Stimulated activated CD8-positive, alpha-beta memory T cell treated with anti-CD3 and anti-CD28 coated beads, Interleukin-15, amount 100 ng/mL, for 4 hours (primary cell): Measurements from ENCODE around the gene PMS2.
"Not testable (repeated sequence)": the region's sequence is repeated elsewhere in the genome, so short reads cannot be mapped to it uniquely, and the experiment has no call there.

Source experiments
- DNase-seq, 2 donors: peaks; one replicate each; pipeline ENCODE4 v3.0.0-alpha.2; 2020; ENCODE audit warnings: low read depth in 2 of 2

PMS2 gene

DNA sequence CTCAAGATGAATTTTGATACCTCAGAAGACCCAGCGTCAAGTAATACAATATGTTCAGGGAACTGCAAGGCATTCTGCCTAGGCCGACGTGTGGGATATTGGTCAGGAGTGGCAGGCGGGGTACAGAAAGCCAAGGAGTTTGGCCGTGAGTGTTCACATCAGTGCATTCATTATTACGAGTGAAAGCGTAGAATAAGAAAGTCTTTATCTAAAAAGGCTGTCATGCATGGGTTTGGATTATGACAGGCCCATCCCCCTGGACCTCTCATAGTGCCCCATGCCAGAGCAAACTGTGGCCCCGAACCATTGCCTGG, 7.8 kb upstream of the PMS2 start:
- no peak for DNase-seq

GRCh38 chr7:6015917-6016652, 7.2 kb upstream of the PMS2 start:
- no peak for DNase-seq

- DNase-seq = no peak
These were observed 3.7 kb upstream of the PMS2 start for GRCh38 chr7:6012355-6013104.

DNA sequence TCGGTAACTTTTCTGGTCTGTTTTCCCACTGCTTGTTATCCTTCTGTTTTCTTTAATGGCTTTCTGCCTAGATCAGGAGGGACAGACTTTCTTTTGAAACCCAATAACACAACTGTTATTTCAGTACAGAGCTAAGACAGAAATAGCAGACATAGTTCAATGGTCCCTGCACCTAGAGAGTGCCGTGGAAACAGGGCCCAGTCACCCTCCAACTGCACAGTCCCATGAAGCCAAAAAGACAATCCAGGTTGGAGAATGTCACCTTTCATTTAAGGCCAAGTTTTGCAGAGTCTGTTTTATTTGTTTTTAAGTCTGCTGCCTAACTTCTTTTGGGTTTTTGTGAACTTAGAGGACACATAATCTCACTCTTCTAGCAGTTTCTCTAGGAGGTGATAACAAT, 2.7 kb upstream of the PMS2 start:
- no peak for DNase-seq

DNA sequence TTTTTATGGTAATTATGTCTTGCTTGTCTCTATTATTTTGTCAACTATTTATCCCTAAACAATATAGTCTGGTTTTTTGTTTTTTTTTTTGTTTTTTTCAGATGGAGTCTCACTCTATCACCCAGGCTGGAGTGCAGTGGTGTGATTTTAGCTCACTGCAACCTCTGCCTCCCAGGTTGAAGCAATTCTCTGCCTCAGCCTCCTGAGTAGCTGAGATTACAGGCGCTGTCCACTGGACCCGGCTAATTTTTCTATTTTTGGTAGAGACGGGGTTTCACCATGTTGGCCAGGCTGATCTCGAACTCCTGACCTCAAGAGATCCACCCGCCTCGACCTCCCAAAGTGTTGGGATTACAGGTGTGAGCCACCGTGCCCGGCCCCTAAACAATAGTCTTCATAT, 1.5 kb upstream of the PMS2 start:
- not testable (repeated sequence) for DNase-seq

- DNase-seq = not testable (repeated sequence)
These were observed 836 bp downstream of the PMS2 start for GRCh38 chr7:6007835-6008590.

DNA sequence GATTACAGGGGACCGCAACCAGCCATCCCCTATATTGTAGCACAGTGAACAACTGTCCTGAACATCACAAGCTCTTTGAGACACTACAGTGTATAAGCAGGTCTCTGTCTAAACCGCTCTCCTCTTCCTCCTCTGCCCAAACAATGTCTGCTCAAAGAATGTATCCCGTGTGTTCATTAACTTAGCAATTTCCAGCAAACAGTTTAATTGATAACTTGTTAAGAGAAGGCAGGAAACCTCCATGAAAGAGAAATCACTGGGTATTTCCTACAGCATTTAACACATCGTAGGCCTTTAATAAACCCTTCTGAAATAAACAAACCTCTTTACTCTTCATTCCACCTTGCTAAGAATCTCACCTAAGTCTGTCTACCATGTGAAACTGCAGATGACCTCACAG, 1.5 kb downstream of the PMS2 start:
- no peak for DNase-seq

- peak in 1 of 2 donors; percentile 15 for DNase-seq
These were observed 11.5 kb downstream of the PMS2 start for GRCh38 chr7:5997210-5997808.

DNA sequence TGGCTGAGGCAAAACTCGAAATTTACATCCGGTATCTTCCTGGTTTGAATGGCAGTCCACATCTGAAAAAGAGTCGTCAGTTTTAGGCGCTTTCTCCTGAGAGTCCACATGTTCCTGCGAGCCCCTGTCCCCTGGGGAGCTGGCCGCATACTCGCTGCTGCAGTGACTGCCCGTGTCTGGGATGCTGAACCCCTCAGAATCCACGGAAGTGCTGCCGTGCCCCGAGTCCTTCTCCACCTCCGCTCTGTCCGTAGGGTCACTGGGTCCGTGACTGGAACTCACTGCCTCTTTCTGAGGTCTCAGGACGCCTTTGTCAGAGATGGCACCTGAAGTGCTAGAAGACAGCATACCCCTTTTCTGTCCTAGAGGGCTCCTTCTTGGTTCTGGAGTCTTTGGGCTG, 21.8 kb downstream of the PMS2 start:
- not testable (repeated sequence) for DNase-seq

- not testable (repeated sequence) for DNase-seq
These were observed 29.1 kb downstream of the PMS2 start for GRCh38 chr7:5979680-5980314.

DNA sequence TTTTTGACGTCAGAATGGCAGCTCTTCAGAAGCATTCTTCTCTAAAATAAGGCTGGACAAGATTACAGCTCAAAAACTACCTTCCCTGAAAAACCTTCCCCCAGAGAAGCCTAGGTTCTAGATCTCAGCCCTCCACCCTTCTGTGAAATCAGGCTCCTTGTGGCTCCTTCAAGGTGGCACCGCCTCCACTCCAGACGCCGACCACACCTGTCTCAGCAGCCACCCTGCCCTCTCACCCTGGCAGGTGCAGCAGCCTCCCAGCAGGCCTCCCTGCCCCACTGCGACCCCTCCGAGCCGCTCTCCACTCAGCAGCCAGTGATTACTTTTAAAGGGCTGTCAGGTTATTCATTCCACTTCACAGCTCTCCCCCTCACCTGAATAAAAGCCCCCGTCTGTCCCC, 35.3 kb downstream of the PMS2 start:
- not testable (repeated sequence) for DNase-seq

DNA sequence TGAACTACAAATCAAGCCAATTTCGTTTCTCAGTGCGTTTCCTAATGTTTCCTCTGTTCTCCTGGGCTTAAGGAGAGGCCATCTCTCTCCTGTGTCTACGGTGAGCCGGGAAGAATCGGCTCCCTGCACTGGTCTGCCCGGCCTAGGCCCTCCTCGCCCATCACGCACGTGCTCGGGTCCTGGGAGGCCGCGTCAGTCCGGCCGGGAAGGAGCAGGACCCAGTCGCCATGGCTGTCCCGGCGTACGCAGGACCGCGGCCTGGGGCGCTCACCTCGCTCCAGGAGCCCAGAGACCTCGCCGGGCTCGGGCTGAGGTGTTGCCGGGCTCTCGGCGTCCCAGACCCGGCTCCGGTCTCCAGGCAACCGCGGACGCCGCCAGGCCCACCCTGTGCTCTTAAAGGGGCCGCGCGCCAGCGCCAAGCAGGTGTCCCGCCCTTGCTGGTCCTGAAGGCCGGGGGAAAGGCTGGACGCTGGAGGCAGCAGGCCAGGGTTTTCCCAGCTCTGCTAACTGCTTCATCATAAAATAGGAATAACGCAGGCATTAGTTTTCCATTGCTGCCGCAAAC, 38.4 kb downstream of the PMS2 start, which contains the start of gene RSPH10B:
TSS of gene RSPH10B (minus strand) at position 343 of the 565 bp plus-strand sequence. CDS start 3,573 bp downstream, outside the sequence.
- DNase-seq = not testable (repeated sequence)

DNA sequence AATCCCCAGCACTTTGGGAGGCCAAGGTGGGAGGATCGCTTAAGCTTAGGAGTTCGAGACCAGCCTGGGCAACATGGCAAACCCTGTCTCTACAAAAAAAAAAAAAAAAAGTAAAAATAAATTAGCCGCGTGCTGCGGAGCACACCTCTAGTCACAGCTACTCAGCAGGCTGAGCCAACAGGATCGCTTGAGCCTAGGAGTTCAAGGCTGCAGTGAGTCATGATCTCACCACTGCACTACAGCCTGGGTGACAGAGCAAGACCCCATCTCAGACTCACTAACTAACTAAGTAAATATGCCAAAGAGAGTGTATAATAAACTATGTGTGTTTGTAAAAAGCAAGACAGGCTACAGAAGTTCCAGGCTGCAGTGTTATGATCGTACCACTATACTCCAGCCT, 45.0 kb downstream of the PMS2 start:
- not testable (repeated sequence) for DNase-seq

DNA sequence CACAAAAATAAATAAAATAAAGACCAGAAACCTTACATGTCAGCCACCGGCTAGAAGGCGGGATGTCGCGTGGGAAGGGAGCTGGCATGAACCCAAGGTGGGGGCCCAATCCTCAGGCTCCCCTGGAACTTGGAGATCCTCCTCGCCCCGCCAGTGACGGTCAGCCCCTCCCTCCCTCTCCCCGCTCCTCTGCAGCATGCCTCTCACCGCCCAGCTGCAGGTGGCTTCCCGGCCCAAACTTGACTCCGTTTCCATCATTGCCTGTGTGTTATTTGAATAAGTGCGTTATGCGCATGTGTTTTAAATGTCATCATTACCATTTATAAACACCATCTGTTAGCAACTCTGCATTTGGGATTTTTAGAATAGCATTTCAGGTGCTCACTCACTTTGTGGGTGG, 45.6 kb downstream of the PMS2 start:
- DNase-seq = not testable (repeated sequence)

DNA sequence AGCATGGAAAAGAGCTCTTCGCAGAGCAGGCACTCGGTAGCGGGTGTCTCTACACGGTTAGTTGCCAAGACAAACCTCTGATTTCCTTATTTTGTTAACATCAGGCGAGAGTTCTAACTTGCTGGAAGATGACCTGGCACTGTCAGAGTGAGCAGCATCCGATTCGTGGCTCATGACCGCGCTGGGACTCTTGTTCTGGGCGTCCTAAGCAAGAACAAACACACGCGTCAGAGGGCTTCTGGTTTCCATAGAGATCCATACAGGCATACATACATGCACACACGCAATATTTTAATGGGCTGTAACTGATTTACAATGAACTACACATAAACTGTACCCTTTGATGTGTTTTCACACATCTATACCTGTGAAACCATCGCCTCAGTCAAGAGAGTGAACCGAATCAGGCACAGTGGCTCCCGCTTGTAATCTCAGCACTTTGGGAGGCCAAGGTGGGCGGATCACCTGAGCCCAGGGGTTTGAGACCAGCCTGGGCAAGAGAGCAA, 73.9 kb downstream of the PMS2 start:
- not testable (repeated sequence) for DNase-seq

GRCh38 chr7:5931905-5932644, 76.8 kb downstream of the PMS2 start:
- DNase-seq = not testable (repeated sequence)

DNA sequence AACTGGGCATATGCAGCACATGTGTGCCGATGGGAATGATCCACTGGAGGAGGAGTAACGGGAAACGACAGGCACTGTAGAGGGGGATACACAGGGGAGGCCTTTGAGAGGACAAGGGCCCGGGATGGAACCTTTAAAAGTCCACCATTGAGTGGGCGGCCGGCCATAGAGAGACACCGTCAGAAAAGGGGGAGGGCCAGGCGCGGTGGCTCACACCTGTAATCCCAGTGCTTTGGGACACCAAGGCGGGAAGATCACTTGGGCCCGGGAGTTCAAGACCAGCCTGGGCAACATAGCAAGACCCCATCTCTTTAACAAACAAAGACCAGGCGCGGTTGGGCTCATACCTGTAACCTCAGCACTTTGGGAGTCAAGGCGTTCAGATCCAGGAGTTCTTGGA, 77.6 kb downstream of the PMS2 start:
- DNase-seq = not testable (repeated sequence)

DNA sequence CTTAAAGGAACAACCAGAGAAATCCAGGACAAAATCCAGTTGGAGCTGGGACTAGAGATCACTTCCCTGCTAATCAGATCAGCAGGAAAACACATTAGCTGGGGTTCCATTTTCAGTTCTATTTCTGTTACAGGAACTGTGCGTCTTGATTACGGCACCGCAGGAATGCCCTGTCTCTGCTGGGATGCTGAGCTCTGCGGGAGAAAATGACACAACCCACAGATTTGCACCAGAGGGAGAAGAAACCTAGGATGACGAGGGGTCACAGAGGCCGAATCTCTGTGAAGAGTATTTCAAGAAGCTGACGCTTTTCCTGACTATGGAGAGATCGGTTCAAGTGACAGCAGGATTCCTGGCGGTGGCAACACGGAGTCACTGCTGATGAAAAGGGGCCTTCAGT, 78.6 kb downstream of the PMS2 start:
- DNase-seq = not testable (repeated sequence)

DNA sequence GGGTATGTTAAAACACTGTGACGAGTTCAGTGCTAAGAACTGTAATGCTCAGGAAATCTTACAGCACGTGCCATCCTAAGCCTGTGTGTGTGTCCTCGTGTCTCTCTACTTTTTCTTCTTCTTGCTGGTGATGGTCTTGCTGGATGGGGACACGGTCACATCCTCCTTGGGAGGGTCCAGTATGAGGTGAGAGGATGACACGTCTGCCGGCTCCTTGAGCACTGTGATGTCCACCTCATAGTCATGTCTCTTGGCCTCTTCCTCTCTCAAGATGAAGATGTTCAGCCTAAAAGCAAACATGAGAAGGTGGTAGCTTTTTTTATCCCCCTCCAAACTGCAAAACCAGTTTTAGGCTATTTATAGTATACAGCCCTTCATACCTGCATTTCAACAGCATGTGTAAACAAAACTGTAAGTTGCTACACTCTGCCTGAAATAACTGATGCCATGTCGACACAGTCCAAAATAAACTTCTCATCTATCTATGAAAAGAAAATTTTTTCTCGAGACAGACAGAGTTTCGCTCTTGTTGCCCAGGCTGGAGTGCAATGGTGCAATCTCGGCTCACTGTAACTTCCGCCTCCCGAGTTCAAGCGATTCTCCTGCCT, 82.5 kb downstream of the PMS2 start:
- not testable (repeated sequence) for DNase-seq

- not testable (repeated sequence) for DNase-seq
These were observed 84.2 kb downstream of the PMS2 start for GRCh38 chr7:5924630-5925029.
